ENCODE data around the gene MAP1B. TPM values are rescaled to one million over a fixed set of nuclear protein-coding genes. Genes with fewer than 3 reads are reported as not detected.

MAP1B gene
- total RNA-seq: under 1 TPM in 1 of 2 experiments, not detected in 1; 0.02 TPM

DNA sequence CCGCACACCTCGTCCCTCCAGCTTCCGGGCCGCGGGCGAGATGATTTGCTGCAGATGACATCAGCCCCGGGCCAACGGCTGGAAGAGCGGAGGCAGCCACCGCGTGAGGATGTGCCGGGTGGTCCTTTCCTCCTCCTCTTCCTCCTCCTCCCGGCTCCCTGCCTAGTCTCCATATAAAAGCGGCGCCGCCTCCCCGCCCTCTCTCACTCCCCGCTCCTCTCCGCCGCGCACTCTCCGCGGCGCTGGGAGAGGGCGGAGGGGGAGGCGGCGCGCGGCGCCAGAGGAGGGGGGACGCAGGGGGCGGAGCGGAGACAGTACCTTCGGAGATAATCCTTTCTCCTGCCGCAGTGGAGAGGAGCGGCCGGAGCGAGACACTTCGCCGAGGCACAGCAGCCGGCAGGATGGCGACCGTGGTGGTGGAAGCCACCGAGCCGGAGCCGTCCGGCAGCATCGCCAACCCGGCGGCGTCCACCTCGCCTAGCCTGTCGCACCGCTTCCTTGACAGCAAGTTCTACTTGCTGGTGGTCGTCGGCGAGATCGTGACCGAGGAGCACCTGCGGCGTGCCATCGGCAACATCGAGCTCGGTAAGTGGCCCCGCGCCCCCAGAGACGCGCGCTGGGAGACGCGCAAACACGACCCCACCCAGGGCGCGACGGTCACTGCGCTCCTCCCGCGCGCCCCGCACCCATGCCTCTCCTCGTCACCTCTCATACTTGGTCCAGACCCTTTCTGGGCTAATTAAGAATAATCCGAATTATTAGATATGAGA, at the start of gene MAP1B:
Gene MAP1B, plus strand, starts transcription at position 345 of the 770 bp plus-strand sequence. Its CDS starts 57 bp downstream, at position 402.

Small RNA genes lying within 50 kb of the gene (microRNA-seq; reads per million reads assigned to microRNA genes)
- gene MIR4803 (ENCODE audit: borderline microRNAs expressed, borderline replicate concordance): not detected

Other genes starting within 250 kb of the MAP1B start
- gene MRPS27, start 212.8 kb downstream of the MAP1B start, total RNA-seq: 10 to 100 TPM; 57.5 to 62.4 TPM
- gene PTCD2, start 212.9 kb downstream of the MAP1B start, total RNA-seq: 1 to 10 TPM; 7.8 to 8.9 TPM

All from activated naive CD4-positive, alpha-beta T cell treated with anti-CD3 and anti-CD28 coated beads, Interleukin-2, amount 10 ng/mL, durations not matched to agents 5 hours and 36 hours (primary cell).